GM21423 (cell line): ENCODE measurements around the gene SOX2.

Source experiments
- ATAC-seq: cut with Tn5 transposase; IDR thresholded peaks from one replicate; pipeline ENCODE4 v1.9.1; 2021; ENCODE audit warnings: mild to moderate bottlenecking, moderate library complexity; ENCODE audit not compliant: unreplicated experiment

Gene SOX2

DNA sequence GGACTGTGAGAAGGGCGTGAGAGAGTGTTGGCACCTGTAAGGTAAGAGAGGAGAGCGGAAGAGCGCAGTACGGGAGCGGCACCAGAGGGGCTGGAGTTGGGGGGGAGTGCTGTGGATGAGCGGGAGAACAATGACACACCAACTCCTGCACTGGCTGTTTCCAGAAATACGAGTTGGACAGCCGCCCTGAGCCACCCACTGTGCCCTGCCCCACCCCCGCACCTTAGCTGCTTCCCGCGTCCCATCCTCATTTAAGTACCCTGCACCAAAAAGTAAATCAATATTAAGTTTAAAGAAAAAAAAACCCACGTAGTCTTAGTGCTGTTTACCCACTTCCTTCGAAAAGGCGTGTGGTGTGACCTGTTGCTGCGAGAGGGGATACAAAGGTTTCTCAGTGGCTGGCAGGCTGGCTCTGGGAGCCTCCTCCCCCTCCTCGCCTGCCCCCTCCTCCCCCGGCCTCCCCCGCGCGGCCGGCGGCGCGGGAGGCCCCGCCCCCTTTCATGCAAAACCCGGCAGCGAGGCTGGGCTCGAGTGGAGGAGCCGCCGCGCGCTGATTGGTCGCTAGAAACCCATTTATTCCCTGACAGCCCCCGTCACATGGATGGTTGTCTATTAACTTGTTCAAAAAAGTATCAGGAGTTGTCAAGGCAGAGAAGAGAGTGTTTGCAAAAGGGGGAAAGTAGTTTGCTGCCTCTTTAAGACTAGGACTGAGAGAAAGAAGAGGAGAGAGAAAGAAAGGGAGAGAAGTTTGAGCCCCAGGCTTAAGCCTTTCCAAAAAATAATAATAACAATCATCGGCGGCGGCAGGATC is at the start of gene SOX2:
Gene SOX2, plus strand, starts transcription at position 601 of the 811 bp plus-strand sequence. CDS start 436 bp downstream, outside the sequence.
- ATAC-seq = peak; percentile 60

DNA sequence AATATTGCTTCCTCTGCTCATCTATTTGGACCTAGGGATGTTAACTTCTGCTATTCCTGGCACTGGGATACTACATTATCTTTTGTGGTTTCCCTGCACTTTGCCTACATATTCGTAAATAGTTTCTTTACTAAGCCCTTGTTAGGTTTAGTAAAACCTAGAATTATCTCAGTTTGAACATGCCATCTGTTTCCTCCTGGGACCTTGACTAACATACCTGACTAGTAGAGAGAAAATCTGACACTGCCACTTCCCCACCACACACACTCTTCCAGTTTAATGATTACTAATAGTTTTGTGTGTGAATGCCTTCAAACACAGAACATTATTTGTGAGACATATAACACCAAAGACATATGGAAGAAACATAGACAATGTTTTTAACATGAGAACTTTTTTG is 28.2 kb upstream of the SOX2 start:
- ATAC-seq = peak; percentile 56

- ATAC-seq = no peak
Measured at GRCh38 chr3:181687190-181687589, 24.5 kb upstream of the SOX2 start.

DNA sequence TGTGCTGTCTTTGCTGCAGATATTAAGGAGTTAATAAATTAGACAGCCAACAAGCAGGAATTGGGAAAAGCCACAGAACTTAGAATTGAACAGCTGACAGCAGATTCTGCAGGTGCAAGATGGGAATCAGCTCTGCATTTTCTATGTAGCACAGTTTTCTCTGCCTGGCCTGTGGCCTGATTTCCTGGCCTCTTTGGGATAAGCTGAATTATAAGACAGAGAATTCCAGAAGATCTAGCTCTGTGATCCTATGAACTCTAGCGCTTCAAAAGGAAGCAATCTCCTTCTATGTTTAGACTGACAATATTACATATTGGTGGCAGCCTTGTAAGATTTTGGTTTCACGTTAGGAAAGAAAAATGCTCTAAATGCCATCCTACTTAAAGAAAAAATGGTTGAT is 24.0 kb upstream of the SOX2 start:
- ATAC-seq = no peak

- no peak for ATAC-seq
Measured at GRCh38 chr3:181689546-181689945, 22.2 kb upstream of the SOX2 start.

- ATAC-seq = no peak
Measured at GRCh38 chr3:181690769-181691168, 21.0 kb upstream of the SOX2 start.

DNA sequence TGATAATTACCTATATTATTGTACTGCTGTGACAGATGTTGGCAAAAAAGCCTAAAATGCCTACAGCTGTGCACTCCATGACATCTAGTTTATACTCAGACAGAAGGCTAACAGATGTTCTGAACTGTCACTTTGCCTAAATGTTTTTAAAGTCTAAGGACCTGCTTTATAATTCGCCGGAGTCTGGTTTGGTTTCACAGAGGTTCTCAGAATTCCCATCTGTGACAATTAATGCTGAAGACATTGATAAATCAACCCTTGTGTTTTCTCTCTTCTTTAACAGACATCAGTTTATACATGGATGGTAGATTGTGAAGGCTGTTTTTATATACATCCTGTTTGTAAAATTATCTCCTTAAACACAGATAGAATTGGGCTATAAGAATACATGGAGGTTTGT is 19.8 kb upstream of the SOX2 start:
- no peak for ATAC-seq

DNA sequence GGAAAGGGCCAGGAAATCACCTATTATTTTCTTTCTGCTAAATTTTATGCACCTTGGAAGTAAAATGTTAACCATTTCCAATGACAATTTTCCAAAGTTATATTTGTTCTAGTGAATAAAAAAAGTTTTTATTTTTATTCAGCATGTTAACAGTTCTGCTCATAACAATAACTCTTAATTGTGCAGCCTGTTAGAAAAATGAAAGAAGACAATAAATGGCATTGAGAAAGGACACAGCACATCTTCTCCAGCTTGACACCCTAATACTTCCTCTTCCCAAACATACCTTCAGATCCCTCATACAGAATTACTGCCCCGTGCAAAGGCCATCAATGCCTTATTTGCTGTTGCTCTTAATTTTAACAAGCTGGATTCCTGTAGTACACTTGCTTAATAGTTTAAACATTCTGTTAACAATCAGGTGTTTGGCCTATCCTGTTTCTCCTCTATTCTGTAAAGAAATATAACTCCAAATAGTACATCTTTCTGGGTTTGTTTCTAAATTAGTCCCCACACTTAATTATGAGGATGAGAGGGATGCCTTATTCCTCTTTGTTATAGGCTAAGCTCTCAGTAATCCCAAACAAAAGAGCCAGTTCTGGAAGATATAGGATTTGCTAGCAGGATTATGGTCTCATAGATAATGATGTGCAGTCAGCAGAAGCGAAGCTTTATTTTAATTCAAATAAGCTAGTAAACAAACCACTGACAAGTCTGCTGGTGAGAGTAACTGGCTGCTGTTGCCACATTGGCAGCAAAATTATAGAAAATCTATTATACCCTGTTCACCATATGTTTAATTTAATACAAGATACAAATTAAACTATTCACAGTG is 19.2 kb upstream of the SOX2 start:
- ATAC-seq = no peak

GRCh38 chr3:181693280-181693679 is 18.4 kb upstream of the SOX2 start:
- no peak for ATAC-seq

DNA sequence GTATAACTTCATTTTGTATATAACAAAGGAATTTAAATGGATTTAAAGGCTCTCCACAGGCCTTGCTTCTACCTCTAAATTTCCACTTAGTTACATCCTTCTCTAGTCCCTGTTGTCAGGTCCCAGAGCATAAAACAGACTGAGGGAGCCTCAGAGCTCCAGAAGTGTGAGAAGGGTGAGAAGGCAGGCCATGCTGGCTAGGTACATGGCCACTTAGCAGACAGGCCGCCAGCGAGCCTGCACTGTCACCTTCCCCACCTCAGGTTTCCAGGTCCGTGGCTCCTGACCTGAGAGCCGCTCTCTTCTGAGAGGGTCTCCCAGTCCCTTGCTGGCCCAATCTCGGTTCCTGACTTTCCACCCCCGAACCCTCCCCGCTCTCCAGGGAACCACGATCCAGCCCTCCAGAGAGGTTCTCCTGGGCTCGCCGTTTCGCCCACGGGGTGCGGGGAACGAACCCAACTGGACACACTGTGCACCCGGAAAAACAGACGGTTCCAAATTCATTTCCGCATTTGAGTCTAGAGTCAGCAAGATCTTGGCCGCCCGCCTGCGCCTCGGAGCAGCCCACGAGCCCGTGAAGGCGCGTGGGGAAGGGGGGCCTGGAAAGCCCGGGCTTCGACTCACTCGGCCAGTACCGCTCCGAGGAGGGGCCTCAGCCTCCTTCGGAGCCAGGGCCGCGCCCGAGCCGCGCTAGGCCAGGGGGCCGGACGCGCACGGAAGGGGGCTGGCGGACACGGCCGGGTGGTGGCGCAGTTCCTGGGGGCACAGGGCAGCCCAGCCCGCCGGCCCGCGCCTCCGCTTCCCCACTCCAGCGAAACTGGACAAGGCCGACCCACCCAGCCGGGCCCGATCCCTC is 16.7 kb upstream of the SOX2 start:
- ATAC-seq = no peak

DNA sequence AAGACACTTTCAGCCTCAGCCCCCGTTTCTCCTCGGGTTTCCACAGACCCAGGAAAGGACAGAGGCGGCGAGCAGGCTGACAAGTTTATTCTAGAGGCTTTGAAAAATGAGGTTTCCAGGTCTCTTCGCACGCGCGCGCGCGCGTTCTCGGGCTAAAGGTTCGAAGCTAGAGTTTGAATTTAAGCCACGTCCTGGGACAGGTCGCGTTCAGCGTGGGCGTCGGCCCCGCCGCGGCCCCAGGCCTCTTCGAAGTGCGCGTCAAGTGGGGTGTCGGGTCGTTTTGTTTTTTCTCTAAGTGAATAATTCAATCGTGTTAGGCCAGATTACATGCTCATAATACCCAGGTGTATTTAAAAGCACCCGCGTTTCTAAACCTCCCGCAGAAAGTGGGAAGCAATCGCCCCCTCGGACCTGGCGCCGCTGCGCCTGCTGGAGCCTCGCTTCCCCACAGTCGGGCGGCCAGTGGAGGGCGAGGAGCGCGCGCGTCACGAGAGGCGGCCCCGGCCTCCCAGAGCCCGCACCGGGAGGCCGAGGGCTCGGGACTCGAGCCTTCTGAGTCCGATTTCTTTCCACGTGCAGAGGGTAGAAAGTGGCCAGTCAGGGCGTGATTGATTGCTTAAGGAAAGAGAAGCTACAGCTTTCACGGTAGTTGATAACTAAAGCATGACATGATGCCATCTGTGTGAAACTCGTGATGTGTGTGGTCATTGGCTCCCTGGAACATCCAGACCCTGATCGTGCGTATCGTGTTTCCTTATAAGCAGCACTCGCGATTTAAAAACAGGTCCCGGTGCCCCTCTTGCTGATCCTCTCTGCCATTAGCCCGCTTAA is 15.8 kb upstream of the SOX2 start:
- no peak for ATAC-seq

DNA sequence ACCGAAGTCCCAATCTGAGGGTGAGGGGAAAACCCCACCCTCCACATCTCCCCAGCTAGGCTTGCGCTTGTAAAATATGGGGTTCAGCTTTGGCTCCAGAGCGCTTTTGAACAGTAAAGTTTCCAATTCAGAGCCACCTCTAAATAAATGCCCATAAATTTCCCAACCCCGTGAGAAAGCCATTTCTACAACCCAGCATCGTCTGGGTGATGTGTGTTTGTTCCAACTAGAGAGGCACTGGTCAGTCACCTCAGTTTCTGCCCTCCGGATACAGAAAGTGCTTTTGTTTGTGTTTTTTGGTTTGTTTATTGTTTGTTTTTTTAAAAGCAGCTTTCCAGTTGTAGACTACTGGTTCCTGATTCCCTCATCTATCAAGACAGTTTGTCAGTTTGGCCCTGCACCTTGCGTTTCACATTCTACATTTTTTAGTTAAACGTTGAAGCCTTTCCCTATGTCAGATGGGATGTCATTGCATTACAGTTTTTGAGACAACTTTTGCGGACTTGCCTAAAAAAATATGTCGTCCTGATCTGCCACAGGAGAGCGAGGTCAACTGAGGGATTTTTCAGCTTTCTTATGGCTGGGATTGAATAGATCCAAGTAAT is 15.0 kb upstream of the SOX2 start:
- no peak for ATAC-seq

- no peak for ATAC-seq
Measured at GRCh38 chr3:181698263-181698954, 13.3 kb upstream of the SOX2 start.

- ATAC-seq = no peak
Measured at GRCh38 chr3:181699171-181699903, 12.4 kb upstream of the SOX2 start.

DNA sequence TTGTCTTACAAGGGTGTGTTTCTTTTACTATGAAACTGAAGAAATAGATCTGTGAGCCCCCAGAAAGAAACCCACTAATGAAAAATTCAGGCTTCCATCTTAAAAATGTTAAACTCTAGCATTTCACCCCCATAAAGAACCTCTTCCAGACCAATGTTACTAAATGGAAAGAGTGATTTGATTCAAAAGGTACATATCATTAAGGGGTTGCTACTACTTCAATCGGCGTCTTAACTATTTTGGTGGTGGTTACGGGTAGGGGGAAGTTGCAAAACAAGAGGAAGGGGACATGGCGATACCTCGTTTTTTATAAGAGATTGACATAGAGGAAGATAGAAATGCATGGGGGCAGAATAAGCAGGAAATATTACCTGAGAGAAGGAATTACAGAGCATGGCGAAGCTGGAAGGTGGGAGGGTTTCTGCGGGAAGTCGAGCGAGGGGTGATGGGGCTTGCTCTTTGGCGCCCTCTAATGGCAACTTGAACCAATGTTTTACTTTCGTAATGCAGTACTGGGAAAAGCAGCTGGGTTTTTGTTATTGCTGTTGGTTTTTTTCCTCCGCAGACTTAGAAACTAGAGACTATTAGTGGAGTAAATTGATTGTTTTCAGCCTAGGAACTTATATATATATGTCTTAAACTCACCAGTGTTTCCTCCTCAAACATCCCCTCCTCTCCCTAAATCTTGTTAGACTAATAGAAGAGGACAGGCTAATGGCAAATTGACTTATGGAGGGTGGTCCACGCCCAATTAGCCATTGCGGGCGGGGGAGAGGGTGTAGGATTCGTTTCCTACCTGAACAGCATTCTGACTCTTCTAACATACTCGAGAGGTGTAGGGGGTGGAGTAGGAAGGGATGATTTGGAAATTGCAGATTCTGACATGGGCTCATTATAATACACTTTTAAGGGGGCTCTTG is 11.3 kb upstream of the SOX2 start:
- peak; percentile 69 for ATAC-seq

DNA sequence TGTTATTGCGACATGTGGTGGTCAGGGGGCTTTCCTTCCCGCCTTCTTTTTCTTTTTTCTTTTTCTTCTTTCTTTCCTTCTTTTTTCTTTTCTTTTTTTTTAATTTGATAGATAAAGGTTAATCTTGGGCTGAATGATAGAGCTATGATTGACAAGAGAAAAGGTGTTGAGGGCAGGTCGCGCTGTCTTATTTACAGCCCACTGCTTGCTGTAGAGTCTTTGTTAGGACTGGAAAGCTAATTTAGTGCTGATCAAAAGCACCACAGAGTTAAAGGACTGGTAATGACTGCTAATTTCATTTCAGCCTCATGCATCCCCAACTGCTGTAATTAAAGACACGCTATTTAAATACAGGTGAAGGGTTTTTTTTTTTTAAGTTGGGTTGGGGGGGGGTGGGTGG is 10.6 kb upstream of the SOX2 start:
- ATAC-seq = no peak

- no peak for ATAC-seq
Measured at GRCh38 chr3:181703601-181704420, 7.9 kb upstream of the SOX2 start.
